DOHH2 (cell line): ENCODE measurements around the gene TMEM255A.

Experiments
- CTCF ChIP-seq: fragments of 200-600 bp; sonication (generic); IDR thresholded peaks from one replicate; pipeline ENCODE4 v1.5.1; 2014; ENCODE audit warnings: antibody characterized with exemption, mild to moderate bottlenecking, low read depth, low read length; ENCODE audit not compliant: poor library complexity, severe bottlenecking
- EZH2phosphoT487 ChIP-seq: fragments of 200-600 bp; sonication (generic); IDR thresholded peaks from 2 replicates; pipeline ENCODE4 v1.6.1; 2017; ENCODE audit warnings: borderline replicate concordance, mild to moderate bottlenecking, antibody characterized with exemption, low read length, moderate library complexity, mixed read lengths

- TF ChIP-seq CTCF (no peak), EZH2phosphoT487 (no peak)
Measured at GRCh38 chrX:120235284-120235683, 76.0 kb downstream of the TMEM255A start.
